ENCODE data around the gene CDK5RAP3. TPM values are rescaled to one million over a fixed set of nuclear protein-coding genes. Genes with fewer than 3 reads are reported as not detected.
A peak's percentile ranks its signal among the peaks of the same experiment; 100 is the strongest.

The CDK5RAP3 gene
- polyA plus RNA-seq (2013) = 177 TPM

- DNase-seq = peak; percentile 98 to 99 (median 99)
- H3K4me1 ChIP-seq (ENCODE audit: control extremely low read depth in 1 of 4, control insufficient read depth in 4 of 4, insufficient read depth in 4 of 4, low read length in 3 of 4) = peaks cover 0 to 24% (median 17%) of the 10 kb centered on the region in 4 experiments
- ChIA-PET CTCF (interaction anchor here (0.8 to 29.2 kb wide), 17 partner anchors 9 to 134 kb away, joined by 3 to 511 read pairs (median 4); partner anchors contain the start of genes PNPO, PRR15L and SP2), POLR2A (interaction anchor here (0.8 to 1.3 kb wide), 3 partner anchors 24 to 149 kb away, joined by 3 to 5 read pairs (median 3); partner anchors contain the start of gene OSBPL7)
- WGBS (ENCODE audit: insufficient coverage) = under 1% methylated on average over 56 of the region's 62 CpGs
- peaks cover 4 to 28% (median 21%) of the 10 kb centered on the region in 4 experiments for H3K36me3 ChIP-seq (ENCODE audit: control insufficient read depth in 4 of 4, insufficient read depth in 4 of 4, low read length in 3 of 4)
- peak within 1 kb of the TSS in 1 of 2 experiments; percentile 71 for H3K27ac ChIP-seq (ENCODE audit: insufficient read depth in 1 of 2, low read depth in 1 of 2, low read length in 2 of 2, poor library complexity in 1 of 2, severe bottlenecking in 2 of 2)
- H3K9me3 ChIP-seq (ENCODE audit: control extremely low read depth in 1 of 5, control insufficient read depth in 4 of 5, insufficient read depth in 2 of 5, low read depth in 1 of 5, low read length in 4 of 5) = no peaks in the 10 kb centered on the region
- no peaks in the 10 kb centered on the region for H3K27me3 ChIP-seq (replicated peaks in 2 of 5; ENCODE audit: control insufficient read depth in 4 of 5, insufficient read depth in 5 of 5, low read length in 4 of 5)
- peak within 1 kb of the TSS; percentile 64 to 93 (median 79) for H3K4me3 ChIP-seq (ENCODE audit: control insufficient read depth in 1 of 7, extremely low read depth in 1 of 7, insufficient read depth in 4 of 7, low read depth in 2 of 7, low read length in 6 of 7)
Observed at GRCh38 chr17:47970725-47971499, at the start of gene CDK5RAP3. Gene CDK5RAP3, plus strand, starts transcription at chr17:47971113. Its CDS starts 34 bp downstream, at chr17:47971147.

DNA sequence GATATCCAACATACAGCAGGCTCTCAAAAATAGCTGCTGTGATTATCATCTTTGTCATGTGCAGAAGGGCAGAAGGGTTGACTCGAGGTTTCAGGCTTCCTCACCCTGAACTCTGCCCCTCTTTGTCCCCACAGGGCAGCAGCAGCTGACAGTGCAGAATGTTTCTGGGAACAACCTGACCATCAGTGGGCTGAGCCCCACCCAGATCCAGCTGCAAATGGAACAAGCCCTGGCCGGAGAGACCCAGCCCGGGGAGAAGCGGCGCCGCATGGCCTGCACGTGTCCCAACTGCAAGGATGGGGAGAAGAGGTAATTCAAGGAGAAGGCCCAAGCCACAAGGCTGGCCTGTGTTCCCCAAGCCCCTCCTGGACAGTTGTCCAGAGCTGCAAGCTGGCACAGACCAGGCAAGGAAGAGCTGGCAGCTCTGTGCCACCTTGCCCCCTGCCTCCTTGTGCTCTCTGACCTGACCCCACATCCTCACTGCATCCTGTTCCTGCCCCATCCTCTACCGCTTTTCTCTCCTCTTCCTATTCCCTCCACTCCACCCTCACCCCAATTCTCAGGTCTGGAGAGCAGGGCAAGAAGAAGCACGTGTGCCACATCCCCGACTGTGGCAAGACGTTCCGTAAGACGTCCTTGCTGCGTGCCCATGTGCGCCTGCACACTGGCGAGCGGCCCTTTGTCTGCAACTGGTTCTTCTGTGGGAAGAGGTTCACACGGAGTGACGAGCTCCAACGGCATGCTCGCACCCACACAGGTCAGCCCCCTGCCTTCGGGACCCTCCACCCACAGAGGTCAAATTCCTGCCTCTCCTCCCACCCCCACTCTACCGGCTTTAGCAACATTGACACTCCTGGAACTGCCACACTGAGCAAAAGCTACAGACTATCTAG, 45.9 kb upstream of the CDK5RAP3 start:
- CTCF ChIA-PET = interaction anchor here (0.9 to 1.3 kb wide), 2 partner anchors 20 to 22 kb away, joined by 3 to 4 read pairs; no protein-coding TSS in a partner anchor
- over 99% methylated on average over 22 of the region's 23 CpGs for WGBS (ENCODE audit: insufficient coverage)
- Histone ChIP-seq H3K4me3 (ENCODE audit: control insufficient read depth in 1 of 7, extremely low read depth in 1 of 7, insufficient read depth in 4 of 7, low read depth in 2 of 7, low read length in 6 of 7) (no peak overlapping the region), H3K9me3 (ENCODE audit: control extremely low read depth in 1 of 5, control insufficient read depth in 4 of 5, insufficient read depth in 2 of 5, low read depth in 1 of 5, low read length in 4 of 5) (no peaks in the 10 kb centered on the region), H3K4me1 (ENCODE audit: control extremely low read depth in 1 of 4, control insufficient read depth in 4 of 4, insufficient read depth in 4 of 4, low read length in 3 of 4) (peaks cover 0 to 22% (median 14%) of the 10 kb centered on the region in 4 experiments), H3K27me3 (replicated peaks in 2 of 5; ENCODE audit: control insufficient read depth in 4 of 5, insufficient read depth in 5 of 5, low read length in 4 of 5) (no peaks in the 10 kb centered on the region), H3K36me3 (ENCODE audit: control insufficient read depth in 4 of 4, insufficient read depth in 4 of 4, low read length in 3 of 4) (peaks cover 6 to 53% (median 37%) of the 10 kb centered on the region in 4 experiments), H3K27ac (ENCODE audit: insufficient read depth in 1 of 2, low read depth in 1 of 2, low read length in 2 of 2, poor library complexity in 1 of 2, severe bottlenecking in 2 of 2) (no peak overlapping the region)
- no peak for DNase-seq
- POLR2A ChIA-PET = no interaction called here

- Histone ChIP-seq H3K9me3 (ENCODE audit: control extremely low read depth in 1 of 5, control insufficient read depth in 4 of 5, insufficient read depth in 2 of 5, low read depth in 1 of 5, low read length in 4 of 5) (no peaks in the 10 kb centered on the region), H3K4me1 (ENCODE audit: control extremely low read depth in 1 of 4, control insufficient read depth in 4 of 4, insufficient read depth in 4 of 4, low read length in 3 of 4) (peaks cover 0 to 22% (median 14%) of the 10 kb centered on the region in 4 experiments), H3K4me3 (ENCODE audit: control insufficient read depth in 1 of 7, extremely low read depth in 1 of 7, insufficient read depth in 4 of 7, low read depth in 2 of 7, low read length in 6 of 7) (no peak overlapping the region), H3K27me3 (replicated peaks in 2 of 5; ENCODE audit: control insufficient read depth in 4 of 5, insufficient read depth in 5 of 5, low read length in 4 of 5) (no peaks in the 10 kb centered on the region), H3K27ac (ENCODE audit: insufficient read depth in 1 of 2, low read depth in 1 of 2, low read length in 2 of 2, poor library complexity in 1 of 2, severe bottlenecking in 2 of 2) (no peak overlapping the region), H3K36me3 (ENCODE audit: control insufficient read depth in 4 of 4, insufficient read depth in 4 of 4, low read length in 3 of 4) (peaks cover 9 to 58% (median 43%) of the 10 kb centered on the region in 4 experiments)
- ChIA-PET POLR2A (no interaction called here), CTCF (no interaction called here)
- WGBS (ENCODE audit: insufficient coverage) = 93% methylated on average over 3 of the region's 3 CpGs
- no peak for DNase-seq
Observed at GRCh38 chr17:47925678-47925988, 45.3 kb upstream of the CDK5RAP3 start.

- H3K4me3 ChIP-seq (ENCODE audit: control insufficient read depth in 1 of 7, extremely low read depth in 1 of 7, insufficient read depth in 4 of 7, low read depth in 2 of 7, low read length in 6 of 7) = no peak overlapping the region
- no peaks in the 10 kb centered on the region for H3K9me3 ChIP-seq (ENCODE audit: control extremely low read depth in 1 of 5, control insufficient read depth in 4 of 5, insufficient read depth in 2 of 5, low read depth in 1 of 5, low read length in 4 of 5)
- no peak for DNase-seq
- WGBS (ENCODE audit: insufficient coverage) = 95% methylated on average over 10 of the region's 20 CpGs
- H3K4me1 ChIP-seq (ENCODE audit: control extremely low read depth in 1 of 4, control insufficient read depth in 4 of 4, insufficient read depth in 4 of 4, low read length in 3 of 4) = peaks cover 0 to 22% (median 14%) of the 10 kb centered on the region in 4 experiments
- POLR2A ChIA-PET = no interaction called here
- H3K27ac ChIP-seq (ENCODE audit: insufficient read depth in 1 of 2, low read depth in 1 of 2, low read length in 2 of 2, poor library complexity in 1 of 2, severe bottlenecking in 2 of 2) = peak overlapping the region in 1 of 2 experiments; percentile 40
- peaks cover 9 to 51% (median 43%) of the 10 kb centered on the region in 4 experiments for H3K36me3 ChIP-seq (ENCODE audit: control insufficient read depth in 4 of 4, insufficient read depth in 4 of 4, low read length in 3 of 4)
- CTCF ChIA-PET = interaction anchor here (1.3 to 1.6 kb wide), 2 partner anchors 9 to 19 kb away, joined by 3 to 5 read pairs; no protein-coding TSS in a partner anchor
- H3K27me3 ChIP-seq (replicated peaks in 2 of 5; ENCODE audit: control insufficient read depth in 4 of 5, insufficient read depth in 5 of 5, low read length in 4 of 5) = no peaks in the 10 kb centered on the region
Observed at GRCh38 chr17:47927821-47928400, 43.0 kb upstream of the CDK5RAP3 start.

GRCh38 chr17:47928415-47928814, 42.5 kb upstream of the CDK5RAP3 start:
- ChIA-PET CTCF (interaction anchor here (0.7 to 2.5 kb wide), 7 partner anchors 9 to 42 kb away, joined by 3 to 8 read pairs (median 4); partner anchors contain the start of genes CDK5RAP3 and PNPO), POLR2A (no interaction called here)
- H3K4me1 ChIP-seq (ENCODE audit: control extremely low read depth in 1 of 4, control insufficient read depth in 4 of 4, insufficient read depth in 4 of 4, low read length in 3 of 4) = peaks cover 0 to 22% (median 14%) of the 10 kb centered on the region in 4 experiments
- peaks cover 9 to 46% (median 37%) of the 10 kb centered on the region in 4 experiments for H3K36me3 ChIP-seq (ENCODE audit: control insufficient read depth in 4 of 4, insufficient read depth in 4 of 4, low read length in 3 of 4)
- no peaks in the 10 kb centered on the region for H3K27me3 ChIP-seq (replicated peaks in 2 of 5; ENCODE audit: control insufficient read depth in 4 of 5, insufficient read depth in 5 of 5, low read length in 4 of 5)
- peak; percentile 83 to 97 (median 95) for DNase-seq
- WGBS (ENCODE audit: insufficient coverage) = no CpG with 5 or more reads among the region's 2 CpGs
- peak overlapping the region in 1 of 7 experiments; percentile 23 for H3K4me3 ChIP-seq (ENCODE audit: control insufficient read depth in 1 of 7, extremely low read depth in 1 of 7, insufficient read depth in 4 of 7, low read depth in 2 of 7, low read length in 6 of 7)
- H3K9me3 ChIP-seq (ENCODE audit: control extremely low read depth in 1 of 5, control insufficient read depth in 4 of 5, insufficient read depth in 2 of 5, low read depth in 1 of 5, low read length in 4 of 5) = no peaks in the 10 kb centered on the region
- peak overlapping the region in 1 of 2 experiments; percentile 40 for H3K27ac ChIP-seq (ENCODE audit: insufficient read depth in 1 of 2, low read depth in 1 of 2, low read length in 2 of 2, poor library complexity in 1 of 2, severe bottlenecking in 2 of 2)

GRCh38 chr17:47929218-47930000, 41.5 kb upstream of the CDK5RAP3 start:
- Histone ChIP-seq H3K36me3 (ENCODE audit: control insufficient read depth in 4 of 4, insufficient read depth in 4 of 4, low read length in 3 of 4) (peaks cover 7 to 37% (median 33%) of the 10 kb centered on the region in 4 experiments), H3K9me3 (ENCODE audit: control extremely low read depth in 1 of 5, control insufficient read depth in 4 of 5, insufficient read depth in 2 of 5, low read depth in 1 of 5, low read length in 4 of 5) (no peaks in the 10 kb centered on the region), H3K27me3 (replicated peaks in 2 of 5; ENCODE audit: control insufficient read depth in 4 of 5, insufficient read depth in 5 of 5, low read length in 4 of 5) (no peaks in the 10 kb centered on the region), H3K4me3 (ENCODE audit: control insufficient read depth in 1 of 7, extremely low read depth in 1 of 7, insufficient read depth in 4 of 7, low read depth in 2 of 7, low read length in 6 of 7) (peak overlapping the region in 1 of 7 experiments; percentile 28), H3K4me1 (ENCODE audit: control extremely low read depth in 1 of 4, control insufficient read depth in 4 of 4, insufficient read depth in 4 of 4, low read length in 3 of 4) (peaks cover 0 to 22% (median 14%) of the 10 kb centered on the region in 4 experiments), H3K27ac (ENCODE audit: insufficient read depth in 1 of 2, low read depth in 1 of 2, low read length in 2 of 2, poor library complexity in 1 of 2, severe bottlenecking in 2 of 2) (peak overlapping the region in 1 of 2 experiments; percentile 31)
- no peak for DNase-seq
- ChIA-PET POLR2A (no interaction called here), CTCF (interaction anchor here (0.7 to 2.5 kb wide), 10 partner anchors 8 to 97 kb away, joined by 3 to 11 read pairs (median 4); partner anchors contain the start of genes CDK5RAP3 and PNPO)
- 90% methylated on average over 10 of the region's 10 CpGs for WGBS (ENCODE audit: insufficient coverage)
